Spleen (tissue), 7 donors: ENCODE data around the gene CCDC192.

Source experiments
- CTCF ChIP-seq, 11 experiments: fragments of 200-600 bp in 7 of 11; fragments of 450-650 bp in 4 of 11; sonication (generic) in 4 of 11; IDR thresholded peaks in 8 of 11; conservative IDR thresholded peaks in 3 of 11; 1 replicate in 7 of 11; 2 replicates in 4 of 11; pipeline versions ENCODE4 v1.4.0 to v1.8.0; 2016 to 2021; ENCODE audit warnings: antibody characterized with exemption in 11 of 11, inconsistent platforms in 4 of 11, mild to moderate bottlenecking in 1 of 11
- POLR2AphosphoS5 ChIP-seq, 3 donors: sonication (generic); formaldehyde crosslinking; IDR thresholded peaks; one replicate each; pipeline ENCODE4 v1.5.1; 2017; ENCODE audit warnings: antibody characterized with exemption in 3 of 3
- donor health status: DM: no; HTN: no; CAD: no; lungs with moderate emphysema.
- donor health status: DM: no; HTN: no; CAD: no.
- donor health status: DM: no; HTN: no; CAD: no.

- TF ChIP-seq CTCF (IDR thresholded peaks at IDR 0.05 in 8 of 11, conservative IDR thresholded peaks at IDR 0.05 in 3 of 11) = no peak
- TF ChIP-seq POLR2AphosphoS5 (IDR thresholded peaks at IDR 0.05) = no peak
Observed at GRCh38 chr5:127930311-127930710, 227.1 kb downstream of the CCDC192 start.
